ENCODE data around the gene DOCK9.

The DOCK9 gene
- 165 reads per million, percentile 90 among the genes with 10 or more reads in this experiment for total RNA-seq

- no peak for DNase-seq
Measured at GRCh38 chr13:98977568-98978265, at the start of gene DOCK9. TSS of gene DOCK9 (minus strand) at chr13:98978064. CDS start at chr13:98977909, 155 bp downstream.

- no peak for DNase-seq
Measured at GRCh38 chr13:99027260-99027659, 49.4 kb upstream of the DOCK9 start.

- DNase-seq: no peak
Measured at GRCh38 chr13:99022941-99023340, 45.1 kb upstream of the DOCK9 start.

- DNase-seq: no peak
Measured at GRCh38 chr13:99018418-99019180, 40.7 kb upstream of the DOCK9 start.

- no peak for DNase-seq
Measured at GRCh38 chr13:99015606-99016490, 38.0 kb upstream of the DOCK9 start.

- no peak for DNase-seq
Measured at GRCh38 chr13:99014522-99014921, 36.7 kb upstream of the DOCK9 start.

GRCh38 chr13:99013951-99014350 lies 36.1 kb upstream of the DOCK9 start:
- DNase-seq: no peak

GRCh38 chr13:99012539-99012938 lies 34.7 kb upstream of the DOCK9 start:
- DNase-seq: no peak

GRCh38 chr13:99009987-99010551 lies 32.2 kb upstream of the DOCK9 start:
- DNase-seq: no peak

GRCh38 chr13:99008577-99008976 lies 30.7 kb upstream of the DOCK9 start:
- no peak for DNase-seq

GRCh38 chr13:99007414-99007986 lies 29.6 kb upstream of the DOCK9 start:
- DNase-seq: no peak

- DNase-seq: no peak
Measured at GRCh38 chr13:99005609-99006008, 27.7 kb upstream of the DOCK9 start.

GRCh38 chr13:99004978-99005377 lies 27.1 kb upstream of the DOCK9 start:
- no peak for DNase-seq

- no peak for DNase-seq
Measured at GRCh38 chr13:99003851-99004471, 26.1 kb upstream of the DOCK9 start.

- no peak for DNase-seq
Measured at GRCh38 chr13:99003186-99003585, 25.3 kb upstream of the DOCK9 start.

- no peak for DNase-seq
Measured at GRCh38 chr13:99002172-99002710, 24.4 kb upstream of the DOCK9 start.

GRCh38 chr13:99000137-99000536 lies 22.3 kb upstream of the DOCK9 start:
- no peak for DNase-seq

GRCh38 chr13:98999639-98999952 lies 21.7 kb upstream of the DOCK9 start:
- no peak for DNase-seq

- peak; percentile 16 for DNase-seq
Measured at GRCh38 chr13:98998831-98999638, 21.2 kb upstream of the DOCK9 start.

GRCh38 chr13:98997738-98998641 lies 20.1 kb upstream of the DOCK9 start:
- no peak for DNase-seq
